ENCODE results near the gene HEPACAM2.

The HEPACAM2 gene

GRCh38 chr7:93203496-93203895 lies 22.8 kb downstream of the HEPACAM2 start:
- DNase-seq (ENCODE audit: extremely low read depth, insufficient read length): no peak

DNA sequence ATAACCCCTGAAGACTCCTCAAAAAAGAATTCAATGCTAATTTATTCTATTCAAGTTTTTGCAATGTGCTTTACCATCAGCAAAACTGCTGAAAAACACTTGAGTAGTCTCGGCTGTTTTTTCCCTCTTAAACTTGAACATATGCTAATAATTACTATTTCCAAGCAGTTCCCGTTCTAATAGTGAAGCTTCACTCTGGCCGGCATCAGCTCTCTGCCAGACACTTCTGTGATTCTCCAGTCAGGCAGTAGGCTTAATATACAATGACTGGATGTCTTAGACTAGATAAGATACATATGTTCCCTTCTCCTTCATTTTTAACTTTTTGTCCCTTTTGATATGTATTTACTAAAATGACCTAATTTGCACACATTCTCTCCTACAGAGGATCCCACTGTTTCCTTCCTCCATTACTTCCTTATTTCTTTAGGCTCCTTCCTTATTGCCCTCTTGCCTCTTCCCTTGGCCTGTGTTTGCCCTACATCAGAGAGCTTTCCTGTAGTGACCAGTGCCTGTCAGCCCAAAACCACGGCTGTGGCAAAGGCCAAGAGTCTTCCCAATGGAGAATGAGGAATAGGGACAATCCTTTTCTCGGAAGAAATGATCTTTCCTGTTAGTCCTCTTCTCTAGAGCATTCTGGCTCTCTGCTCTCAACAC lies 23.5 kb downstream of the HEPACAM2 start:
- no peak for TF ChIP-seq CTCF (IDR thresholded peaks at IDR 0.05; ENCODE audit: insufficient read depth, low read length, poor library complexity, severe bottlenecking)
- Histone ChIP-seq H3K36me3 (ENCODE audit: control insufficient read depth, insufficient read depth, low read length) (no peaks in the 10 kb centered on the region), H3K4me3 (replicated peaks; ENCODE audit: low read depth, low read length) (no peak overlapping the region), H3K27me3 (replicated peaks; ENCODE audit: control insufficient read depth, insufficient read depth, low read length) (no peaks in the 10 kb centered on the region; the same call in 1 of the 2 replicates)
- no peak for DNase-seq (ENCODE audit: extremely low read depth, insufficient read length)

More at GRCh38 chr7:93203496-93203895, 22.8 kb downstream of the HEPACAM2 start:
- no peaks in the 10 kb centered on the region for H3K36me3 ChIP-seq (ENCODE audit: control insufficient read depth, insufficient read depth, low read length)
- no peak overlapping the region for H3K4me3 ChIP-seq (replicated peaks; ENCODE audit: low read depth, low read length)
- no peak for TF ChIP-seq CTCF (IDR thresholded peaks at IDR 0.05; ENCODE audit: insufficient read depth, low read length, poor library complexity, severe bottlenecking)
- H3K27me3 ChIP-seq (replicated peaks; ENCODE audit: control insufficient read depth, insufficient read depth, low read length): no peaks in the 10 kb centered on the region; the same call in 1 of the 2 replicates

DNA sequence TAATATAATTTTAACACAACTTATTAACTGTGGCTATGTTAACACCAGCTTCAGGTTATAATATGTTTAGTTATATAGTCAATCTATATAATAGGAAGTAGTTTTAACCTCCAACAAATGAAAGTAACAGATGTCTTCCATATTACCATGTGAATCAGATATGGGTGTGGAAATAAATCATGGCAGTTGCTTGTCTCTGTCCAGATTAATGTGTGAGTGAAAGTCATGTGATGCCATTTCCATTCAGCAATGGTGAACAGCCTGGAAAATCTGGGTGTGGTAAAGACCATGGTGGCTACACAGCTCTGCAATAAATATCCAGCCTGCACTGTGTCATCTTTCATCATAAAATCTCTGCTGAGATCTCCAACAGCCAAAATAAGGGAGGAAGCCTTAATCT lies 27.8 kb downstream of the HEPACAM2 start:
- H3K4me3 ChIP-seq (replicated peaks; ENCODE audit: low read depth, low read length): no peak overlapping the region
- no peaks in the 10 kb centered on the region for H3K36me3 ChIP-seq (ENCODE audit: control insufficient read depth, insufficient read depth, low read length)
- TF ChIP-seq CTCF (IDR thresholded peaks at IDR 0.05; ENCODE audit: insufficient read depth, low read length, poor library complexity, severe bottlenecking): no peak
- no peak for DNase-seq (ENCODE audit: extremely low read depth, insufficient read length)
- H3K27me3 ChIP-seq (replicated peaks; ENCODE audit: control insufficient read depth, insufficient read depth, low read length): no peaks in the 10 kb centered on the region; the same call in 1 of the 2 replicates

GRCh38 chr7:93196336-93196735 lies 29.9 kb downstream of the HEPACAM2 start:
- no peak for DNase-seq (ENCODE audit: extremely low read depth, insufficient read length)
- H3K4me3 ChIP-seq (replicated peaks; ENCODE audit: low read depth, low read length): no peak overlapping the region
- TF ChIP-seq CTCF (IDR thresholded peaks at IDR 0.05; ENCODE audit: insufficient read depth, low read length, poor library complexity, severe bottlenecking): no peak
- H3K36me3 ChIP-seq (ENCODE audit: control insufficient read depth, insufficient read depth, low read length): no peaks in the 10 kb centered on the region
- no peaks in the 10 kb centered on the region for H3K27me3 ChIP-seq (replicated peaks; ENCODE audit: control insufficient read depth, insufficient read depth, low read length)

- H3K36me3 ChIP-seq (ENCODE audit: control insufficient read depth, insufficient read depth, low read length): no peaks in the 10 kb centered on the region
- no peaks in the 10 kb centered on the region for H3K27me3 ChIP-seq (replicated peaks; ENCODE audit: control insufficient read depth, insufficient read depth, low read length)
- no peak for DNase-seq (ENCODE audit: extremely low read depth, insufficient read length)
- H3K4me3 ChIP-seq (replicated peaks; ENCODE audit: low read depth, low read length): no peak overlapping the region
- no peak for TF ChIP-seq CTCF (IDR thresholded peaks at IDR 0.05; ENCODE audit: insufficient read depth, low read length, poor library complexity, severe bottlenecking)
Measured at GRCh38 chr7:93194386-93194785, 31.9 kb downstream of the HEPACAM2 start.
